ENCODE results near the gene TSKU.
"Not testable (repeated sequence)": the region's sequence is repeated elsewhere in the genome, so short reads cannot be mapped to it uniquely, and the experiment has no call there.

The TSKU gene

DNA sequence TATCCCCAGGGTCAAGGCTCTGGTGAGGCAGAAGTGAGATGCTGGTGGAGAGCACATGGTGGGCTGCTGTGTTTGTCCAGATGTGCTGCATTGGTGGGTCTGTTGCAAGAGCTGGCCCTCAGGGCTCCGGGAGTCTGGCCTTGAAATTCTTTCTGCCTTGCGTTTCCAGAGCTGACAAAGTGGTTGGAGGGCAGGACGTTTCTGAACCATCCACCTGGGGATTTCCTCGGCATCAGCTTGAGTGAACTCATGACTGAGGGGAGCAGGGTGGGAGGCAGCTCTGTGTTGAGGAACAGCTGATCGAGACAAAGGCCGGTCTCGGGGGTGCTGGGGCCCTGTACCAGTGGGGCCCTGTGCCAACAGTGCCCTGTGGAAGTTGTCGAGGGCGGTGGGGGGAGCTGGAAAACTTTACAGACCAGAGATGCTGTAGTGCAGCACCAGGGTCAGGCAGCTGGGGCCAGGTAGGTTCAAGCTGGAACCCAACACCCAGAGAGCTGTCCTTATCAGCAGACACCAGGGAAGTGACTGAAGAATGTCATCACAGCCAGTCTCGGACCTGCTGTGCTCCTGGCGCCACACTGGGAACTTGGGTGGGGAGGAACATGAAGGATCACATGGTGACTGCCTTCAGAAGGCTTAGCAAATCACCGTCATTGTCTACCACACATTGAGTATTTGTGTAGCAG lies 4.9 kb downstream of the TSKU start:
- no peaks in the 10 kb centered on the region for H3K36me3 ChIP-seq (ENCODE audit: control insufficient read depth, insufficient read depth, low read length)
- H3K4me3 ChIP-seq (ENCODE audit: insufficient read depth, low read depth, low read length), result no peak overlapping the region
- H3K27ac ChIP-seq (ENCODE audit: insufficient read depth, low read depth, low read length, poor library complexity, severe bottlenecking), result no peak overlapping the region

GRCh38 chr11:76788661-76789442 lies 5.7 kb downstream of the TSKU start:
- H3K4me1 ChIP-seq (ENCODE audit: control insufficient read depth, insufficient read depth, low read length), result peaks cover 49% of the 10 kb centered on the region
- WGBS, 2 experiments, result 81 to 84% methylated on average over 10 of the region's 10 CpGs
- H3K9me3 ChIP-seq (ENCODE audit: control insufficient read depth, low read length), result no peaks in the 10 kb centered on the region
- no peak overlapping the region for H3K4me3 ChIP-seq (ENCODE audit: insufficient read depth, low read depth, low read length)
- H3K36me3 ChIP-seq (ENCODE audit: control insufficient read depth, insufficient read depth, low read length), result no peaks in the 10 kb centered on the region
- H3K27me3 ChIP-seq (ENCODE audit: control insufficient read depth, insufficient read depth, low read length, poor library complexity, severe bottlenecking), result no peaks in the 10 kb centered on the region
- no peak overlapping the region for H3K27ac ChIP-seq (ENCODE audit: insufficient read depth, low read depth, low read length, poor library complexity, severe bottlenecking)

More for the DNA sequence above, 4.9 kb downstream of the TSKU start:
- H3K27me3 ChIP-seq (ENCODE audit: control insufficient read depth, insufficient read depth, low read length, poor library complexity, severe bottlenecking), result no peaks in the 10 kb centered on the region
- peaks cover 42% of the 10 kb centered on the region for H3K4me1 ChIP-seq (ENCODE audit: control insufficient read depth, insufficient read depth, low read length)
- H3K9me3 ChIP-seq (ENCODE audit: control insufficient read depth, low read length), result no peaks in the 10 kb centered on the region
- 78 to 84% methylated on average over 11 to 12 of the region's 12 CpGs for WGBS, 2 experiments

DNA sequence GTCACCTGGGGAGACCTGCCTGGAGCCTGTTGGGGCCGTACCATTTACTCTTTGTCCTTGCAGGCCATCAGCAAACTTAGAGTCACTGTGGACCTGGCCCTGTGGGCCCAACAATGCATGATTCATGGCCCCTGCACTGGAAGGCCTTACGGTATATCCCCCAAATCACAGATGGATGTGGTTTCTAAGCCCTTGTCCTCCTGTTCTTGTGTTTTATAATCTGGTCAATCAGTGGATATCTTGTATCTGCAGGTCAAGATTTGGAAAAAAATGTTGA lies 6.2 kb downstream of the TSKU start:
- 92 to 97% methylated on average over 2 of the region's 2 CpGs for WGBS, 2 experiments
- H3K27ac ChIP-seq (ENCODE audit: insufficient read depth, low read depth, low read length, poor library complexity, severe bottlenecking), result no peak overlapping the region
- no peak overlapping the region for H3K4me3 ChIP-seq (ENCODE audit: insufficient read depth, low read depth, low read length)
- peaks cover 53% of the 10 kb centered on the region for H3K4me1 ChIP-seq (ENCODE audit: control insufficient read depth, insufficient read depth, low read length)
- no peaks in the 10 kb centered on the region for H3K36me3 ChIP-seq (ENCODE audit: control insufficient read depth, insufficient read depth, low read length)
- no peaks in the 10 kb centered on the region for H3K9me3 ChIP-seq (ENCODE audit: control insufficient read depth, low read length)
- no peaks in the 10 kb centered on the region for H3K27me3 ChIP-seq (ENCODE audit: control insufficient read depth, insufficient read depth, low read length, poor library complexity, severe bottlenecking)

DNA sequence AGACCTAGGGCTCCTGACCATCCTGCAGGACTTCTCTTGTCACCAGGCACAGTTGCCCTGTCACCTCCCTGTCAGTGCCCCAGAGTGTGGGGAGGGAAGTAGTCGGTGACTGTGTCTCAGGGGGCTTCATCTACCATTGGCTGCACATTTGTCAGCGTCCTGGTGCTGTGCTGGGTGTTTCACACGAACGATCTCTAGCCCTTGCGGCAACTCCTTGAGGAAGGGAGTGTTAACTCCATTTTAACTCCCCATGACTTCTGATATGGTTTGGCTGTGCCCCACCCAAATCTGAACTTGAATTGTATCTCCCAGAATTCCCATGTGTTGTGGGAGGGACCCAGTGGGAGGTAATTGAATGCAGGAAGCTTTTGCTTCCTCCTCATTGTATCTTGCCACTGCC lies 7.1 kb downstream of the TSKU start:
- H3K36me3 ChIP-seq (ENCODE audit: control insufficient read depth, insufficient read depth, low read length), result no peaks in the 10 kb centered on the region
- H3K27me3 ChIP-seq (ENCODE audit: control insufficient read depth, insufficient read depth, low read length, poor library complexity, severe bottlenecking), result no peaks in the 10 kb centered on the region
- no peak overlapping the region for H3K4me3 ChIP-seq (ENCODE audit: insufficient read depth, low read depth, low read length)
- H3K9me3 ChIP-seq (ENCODE audit: control insufficient read depth, low read length), result no peaks in the 10 kb centered on the region
- no peak overlapping the region for H3K27ac ChIP-seq (ENCODE audit: insufficient read depth, low read depth, low read length, poor library complexity, severe bottlenecking)
- peaks cover 50% of the 10 kb centered on the region for H3K4me1 ChIP-seq (ENCODE audit: control insufficient read depth, insufficient read depth, low read length)
- WGBS, 2 experiments, result 90 to 91% methylated on average over 5 of the region's 5 CpGs

DNA sequence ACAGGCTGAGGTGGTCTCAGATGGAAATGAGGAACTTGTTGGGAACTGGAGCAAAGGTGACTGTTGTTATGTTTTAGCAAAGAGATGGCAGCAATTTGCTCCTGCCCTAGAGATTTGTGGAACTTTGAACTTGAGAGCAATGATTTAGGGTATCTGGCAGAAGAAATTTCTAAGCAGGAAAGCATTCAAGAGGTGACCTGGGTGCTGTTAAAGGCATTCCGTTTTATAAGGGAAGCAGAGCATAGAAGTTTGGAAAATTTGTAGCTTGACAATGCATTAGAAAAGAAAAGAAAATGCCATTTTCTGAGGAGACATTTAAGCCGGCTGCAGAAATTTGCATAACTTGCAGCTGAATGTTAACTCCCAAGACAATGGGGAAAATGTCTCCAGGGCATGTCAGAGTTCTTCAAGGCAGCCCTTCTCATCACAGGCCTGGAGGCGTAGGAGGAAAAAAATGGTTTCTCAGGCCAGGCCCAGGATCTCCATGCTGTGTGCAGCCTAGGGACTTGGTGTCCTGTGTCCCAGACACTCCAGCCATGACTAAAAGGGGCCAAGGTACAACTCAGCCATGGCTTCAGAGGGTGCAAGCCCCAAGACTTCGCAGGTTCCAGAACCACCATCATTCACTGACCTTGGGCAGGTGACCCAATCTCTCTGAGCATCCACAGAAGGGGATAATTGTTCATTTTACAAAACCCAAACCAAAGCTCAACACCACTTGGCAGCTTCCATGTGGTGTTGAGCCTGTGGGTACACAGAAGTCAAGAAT lies 8.0 kb downstream of the TSKU start:
- H3K36me3 ChIP-seq (ENCODE audit: control insufficient read depth, insufficient read depth, low read length); H3K27me3 ChIP-seq (ENCODE audit: control insufficient read depth, insufficient read depth, low read length, poor library complexity, severe bottlenecking); H3K27ac ChIP-seq (ENCODE audit: insufficient read depth, low read depth, low read length, poor library complexity, severe bottlenecking); H3K4me3 ChIP-seq (ENCODE audit: insufficient read depth, low read depth, low read length); H3K9me3 ChIP-seq (ENCODE audit: control insufficient read depth, low read length): not testable (repeated sequence)
- H3K4me1 ChIP-seq (ENCODE audit: control insufficient read depth, insufficient read depth, low read length), result peaks cover 41% of the 10 kb centered on the region
- WGBS, 2 experiments, result 90 to 94% methylated on average over 4 of the region's 4 CpGs

GRCh38 chr11:76791861-76792260 lies 8.7 kb downstream of the TSKU start:
- H3K27me3 ChIP-seq (ENCODE audit: control insufficient read depth, insufficient read depth, low read length, poor library complexity, severe bottlenecking), result no peaks in the 10 kb centered on the region
- no peak overlapping the region for H3K4me3 ChIP-seq (ENCODE audit: insufficient read depth, low read depth, low read length)
- H3K4me1 ChIP-seq (ENCODE audit: control insufficient read depth, insufficient read depth, low read length), result peaks cover 34% of the 10 kb centered on the region
- H3K36me3 ChIP-seq (ENCODE audit: control insufficient read depth, insufficient read depth, low read length), result peaks cover 5% of the 10 kb centered on the region
- 96 to 97% methylated on average over 6 of the region's 6 CpGs for WGBS, 2 experiments
- H3K9me3 ChIP-seq (ENCODE audit: control insufficient read depth, low read length), result no peaks in the 10 kb centered on the region
- no peak overlapping the region for H3K27ac ChIP-seq (ENCODE audit: insufficient read depth, low read depth, low read length, poor library complexity, severe bottlenecking)

DNA sequence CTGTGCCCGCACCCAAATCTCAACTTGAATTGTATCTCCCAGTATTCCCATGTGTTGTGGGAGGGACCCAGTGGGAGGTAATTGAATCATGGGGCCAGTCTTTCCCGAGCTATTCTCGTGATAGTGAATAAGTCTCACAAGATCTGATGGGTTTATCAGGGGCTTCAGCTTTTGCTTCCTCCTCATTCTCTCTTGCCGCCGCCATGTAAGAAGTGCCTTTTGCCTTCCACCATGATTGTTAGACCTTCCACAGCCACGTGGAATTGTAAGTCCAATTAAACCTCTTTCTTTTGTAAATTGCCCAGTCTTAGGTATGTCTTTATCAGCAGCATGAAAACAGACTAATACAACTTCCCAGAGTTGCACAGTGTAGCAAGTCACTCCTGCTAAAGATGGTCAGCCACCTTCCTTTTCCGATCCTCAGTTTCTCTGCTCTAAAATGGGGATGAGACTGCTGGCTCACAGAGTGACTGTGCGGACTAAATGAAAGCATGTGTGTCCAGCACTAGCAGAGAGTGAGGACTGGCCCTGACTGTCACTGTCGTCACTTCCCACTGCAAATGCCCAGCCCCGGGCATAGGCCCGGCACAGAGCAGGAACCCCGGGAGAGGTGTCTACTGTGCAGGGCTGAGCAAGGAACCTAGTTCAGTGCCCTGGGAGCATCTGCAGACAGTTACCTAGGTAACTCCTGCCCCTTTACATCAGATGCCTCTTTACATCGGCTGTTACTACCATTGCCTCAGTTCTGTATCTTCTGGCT lies 9.5 kb downstream of the TSKU start:
- 89 to 90% methylated on average over 13 of the region's 13 CpGs for WGBS, 2 experiments

GRCh38 chr11:76793391-76794291 lies 10.5 kb downstream of the TSKU start:
- no peak overlapping the region for H3K4me3 ChIP-seq (ENCODE audit: insufficient read depth, low read depth, low read length)
- H3K4me1 ChIP-seq (ENCODE audit: control insufficient read depth, insufficient read depth, low read length), result peaks cover 26% of the 10 kb centered on the region
- H3K27ac ChIP-seq (ENCODE audit: insufficient read depth, low read depth, low read length, poor library complexity, severe bottlenecking), result peak overlapping the region; percentile 59
- no peaks in the 10 kb centered on the region for H3K9me3 ChIP-seq (ENCODE audit: control insufficient read depth, low read length)
- 29 to 33% methylated on average over 9 of the region's 9 CpGs for WGBS, 2 experiments
- peaks cover 5% of the 10 kb centered on the region for H3K36me3 ChIP-seq (ENCODE audit: control insufficient read depth, insufficient read depth, low read length)
- H3K27me3 ChIP-seq (ENCODE audit: control insufficient read depth, insufficient read depth, low read length, poor library complexity, severe bottlenecking), result no peaks in the 10 kb centered on the region

More for the DNA sequence above, 9.5 kb downstream of the TSKU start:
- peak overlapping the region; percentile 59 for H3K27ac ChIP-seq (ENCODE audit: insufficient read depth, low read depth, low read length, poor library complexity, severe bottlenecking)
- H3K27me3 ChIP-seq (ENCODE audit: control insufficient read depth, insufficient read depth, low read length, poor library complexity, severe bottlenecking), result no peaks in the 10 kb centered on the region
- peaks cover 5% of the 10 kb centered on the region for H3K36me3 ChIP-seq (ENCODE audit: control insufficient read depth, insufficient read depth, low read length)
- H3K4me3 ChIP-seq (ENCODE audit: insufficient read depth, low read depth, low read length), result no peak overlapping the region
- H3K4me1 ChIP-seq (ENCODE audit: control insufficient read depth, insufficient read depth, low read length), result peaks cover 34% of the 10 kb centered on the region
- no peaks in the 10 kb centered on the region for H3K9me3 ChIP-seq (ENCODE audit: control insufficient read depth, low read length)

Measured in ectodermal cell (in vitro differentiated cells).